SK-N-SH (cell line): ENCODE data around the gene HUNK. TPM values are rescaled to one million over a fixed set of nuclear protein-coding genes. Genes with fewer than 3 reads are reported as not detected.
"Not testable (repeated sequence)": the region's sequence is repeated elsewhere in the genome, so short reads cannot be mapped to it uniquely, and the experiment has no call there.

Experiments
- CTCF ChIA-PET: fragments of 300-600, 350-600 bp; formaldehyde crosslinking; extraction: SDS; loops from one replicate; lab custom pipeline; 2021; lab: Yijun Ruan, JAX
- POLR2A ChIA-PET: fragments of 350-600 bp; sonication (Branson Sonifier 250); formaldehyde crosslinking; extraction: SDS; loops from one replicate; lab custom pipeline; 2020; ENCODE audit warnings: antibody characterized with exemption, inconsistent platforms; lab: Yijun Ruan, JAX
- DNase-seq: peaks from one replicate; pipeline ENCODE4 v3.0.0; 2012
- H2AFZ ChIP-seq: fragments of 200-600 bp; sonication (generic); 2 replicates; pipeline ENCODE4 v1.8.1; 2016; ENCODE audit warnings: antibody characterized with exemption, mild to moderate bottlenecking, low read depth
- H3F3A ChIP-seq: fragments of 200-600 bp; sonication (generic); replicated peaks from 2 replicates; pipeline ENCODE3; 2016; ENCODE audit warnings: antibody characterized with exemption, mild to moderate bottlenecking; ENCODE audit not compliant: insufficient read depth
- H3K27ac ChIP-seq, 2 experiments: fragments of 200-500 bp in 1 of 2; fragments of 200-600 bp in 1 of 2; sonication (Bioruptor generic) in 1 of 2; sonication (generic), shearing (Covaris generic) in 1 of 2; 2 replicates each; pipeline versions ENCODE4 v1.5.1 to v1.6.1; 2014 to 2016; ENCODE audit warnings: low read depth in 2 of 2, inconsistent platforms in 1 of 2, low read length in 1 of 2, mild to moderate bottlenecking in 1 of 2, mixed read lengths in 1 of 2
- H3K27me3 ChIP-seq: fragments of 200-600 bp; sonication (generic), shearing (Covaris generic); 2 replicates; pipeline ENCODE4 v1.6.1; 2016; ENCODE audit warnings: mixed run types; ENCODE audit not compliant: insufficient read depth
- H3K36me3 ChIP-seq, 2 experiments: fragments of 200-500 bp in 1 of 2; fragments of 200-600 bp in 1 of 2; sonication (Bioruptor generic) in 1 of 2; sonication (generic) in 1 of 2; replicated peaks in 1 of 2; 2 replicates each; pipeline versions ENCODE3 to v1.5.1; 2014 to 2016; ENCODE audit warnings: low read length in 1 of 2, mild to moderate bottlenecking in 1 of 2; ENCODE audit not compliant: insufficient read depth in 2 of 2, control insufficient read depth in 1 of 2
- H3K4me1 ChIP-seq, 2 experiments: fragments of 200-500 bp in 1 of 2; fragments of 200-600 bp in 1 of 2; sonication (Bioruptor generic) in 1 of 2; sonication (generic), shearing (Covaris generic) in 1 of 2; 2 replicates each; pipeline versions ENCODE4 v1.5.1 to v1.6.1; 2014 to 2016; ENCODE audit warnings: low read depth in 1 of 2, low read length in 1 of 2, mixed run types in 1 of 2; ENCODE audit not compliant: insufficient read depth in 2 of 2, control insufficient read depth in 1 of 2
- H3K4me2 ChIP-seq: fragments of 200-600 bp; sonication (generic), shearing (Covaris generic); 2 replicates; pipeline ENCODE4 v1.6.1; 2017; ENCODE audit warnings: mixed run types
- H3K4me3 ChIP-seq, 2 experiments: fragments of 200-500 bp in 1 of 2; fragments of 200-600 bp in 1 of 2; sonication (Bioruptor generic) in 1 of 2; sonication (generic), shearing (Covaris generic) in 1 of 2; 2 replicates each; pipeline versions ENCODE4 v1.5.1 to v1.8.1; 2014 to 2016; ENCODE audit warnings: low read depth in 2 of 2, inconsistent platforms in 1 of 2, low read length in 1 of 2, mild to moderate bottlenecking in 1 of 2, mixed read lengths in 1 of 2, moderate library complexity in 1 of 2
- H3K79me2 ChIP-seq: fragments of 200-600 bp; sonication (generic); 2 replicates; pipeline ENCODE4 v1.8.1; 2017; ENCODE audit warnings: mild to moderate bottlenecking; ENCODE audit not compliant: insufficient read depth
- H3K9ac ChIP-seq: fragments of 200-600 bp; sonication (generic); 2 replicates; pipeline ENCODE4 v1.6.1; 2017; ENCODE audit warnings: mixed run types
- H3K9me2 ChIP-seq: fragments of 200-600 bp; sonication (generic); 2 replicates; pipeline ENCODE4 v1.6.1; 2017; ENCODE audit warnings: mixed run types
- H3K9me3 ChIP-seq: fragments of 200-600 bp; sonication (generic); 2 replicates; pipeline ENCODE4 v1.6.1; 2017; ENCODE audit warnings: mixed run types, mild to moderate bottlenecking, moderate library complexity
- H4K20me1 ChIP-seq: fragments of 200-600 bp; sonication (generic); 2 replicates; pipeline ENCODE4 v1.6.1; 2017; ENCODE audit warnings: mild to moderate bottlenecking, mixed run types; ENCODE audit not compliant: insufficient read depth
- ELF1 ChIP-seq: IDR thresholded peaks from 2 replicates; pipeline ENCODE4 v1.4.0; 2012
- FOSL2 ChIP-seq: IDR thresholded peaks from 2 replicates; pipeline ENCODE4 v1.4.0; 2012; ENCODE audit warnings: low read depth, mild to moderate bottlenecking, moderate library complexity, borderline replicate concordance
- GABPA ChIP-seq: IDR thresholded peaks from 2 replicates; pipeline ENCODE4 v1.4.0; 2012; ENCODE audit warnings: low read depth, mild to moderate bottlenecking
- MXI1 ChIP-seq: IDR thresholded peaks from 2 replicates; pipeline ENCODE4 v1.6.1; 2012; ENCODE audit warnings: mild to moderate bottlenecking, low read depth, low read length, improper control_type of control experiment
- NRF1 ChIP-seq: IDR thresholded peaks from 2 replicates; pipeline ENCODE4 v1.6.1; 2012; ENCODE audit warnings: low read depth, mild to moderate bottlenecking, low read length
- POLR2AphosphoS5 ChIP-seq: IDR thresholded peaks from 2 replicates; pipeline ENCODE4 v1.6.1; 2012; ENCODE audit warnings: low read depth, low read length
- TAF1 ChIP-seq: IDR thresholded peaks from 2 replicates; pipeline ENCODE4 v1.6.1; 2012; ENCODE audit warnings: low read depth, mild to moderate bottlenecking, low read length, moderate library complexity, borderline replicate concordance
- TCF12 ChIP-seq: IDR thresholded peaks from 2 replicates; pipeline ENCODE4 v1.4.0; 2012
- YY1 ChIP-seq: IDR thresholded peaks from 2 replicates; pipeline ENCODE4 v1.4.0; 2012; ENCODE audit warnings: low read depth, mild to moderate bottlenecking
- WGBS: methylation state at CpG from one replicate; pipeline ENCODE4 v1.1.6; 2017; ENCODE audit warnings: low lambda C conversion rate; 5-methylcytosine and 5-hydroxymethylcytosine counted together
- polyA plus RNA-seq, 3 experiments: library from polyadenylated mRNA; depleted of rRNA; stranded (reverse); fragments of >200 nt; gene quantifications; 2 replicates each; pipeline ENCODE4 v1.2.3, GENCODE V29; 2012

HUNK gene
- polyA plus RNA-seq, 1 of the 3 experiments (the other 2 are of a cell fraction): 0.31 TPM

- Histone ChIP-seq H3K36me3 (no peaks in the 10 kb centered on the region), H3K4me1 (peaks cover 8 to 9% of the 10 kb centered on the region in 2 experiments; a peak in 1 of 4 replicates)
- TF ChIP-seq FOSL2 (peak; percentile 42; the same call in 1 of the 2 replicates), TCF12 (no peak; the same call in none of the 2 replicates)
- TF ChIP-seq, all 33 proteins: peak for 1
- Histone ChIP-seq H3K4me3 (no peak overlapping the region), H3K9me2 (no peaks in the 10 kb centered on the region), H3K9ac (peak overlapping the region; percentile 28; the same call in 1 of the 2 replicates), H3K27me3 (no peaks in the 10 kb centered on the region), H2AFZ (peak overlapping the region; percentile 32), H3K4me2 (peak overlapping the region; percentile 49), H3F3A (peaks cover 13% of the 10 kb centered on the region), H3K79me2 (no peaks in the 10 kb centered on the region), H3K27ac (peak overlapping the region in 1 of 2 experiments; percentile 77; a peak in 2 of 4 replicates), H3K9me3 (no peaks in the 10 kb centered on the region), H4K20me1 (no peaks in the 10 kb centered on the region)
- no peak for DNase-seq
- 10% methylated on average over 4 of the region's 4 CpGs for WGBS
- ChIA-PET POLR2A (no interaction called here), CTCF (interaction anchor here (1.1 to 3.3 kb wide), 3 partner anchors 11 to 131 kb away, joined by 3 to 13 read pairs (median 3); no protein-coding TSS in a partner anchor)
Observed at GRCh38 chr21:31945546-31945945, 72.7 kb downstream of the HUNK start.

- CTCF ChIA-PET: interaction anchor here (1.4 to 3.3 kb wide), 2 partner anchors 72 to 130 kb away, joined by 3 to 13 read pairs; no protein-coding TSS in a partner anchor
- H3K27ac ChIP-seq: peak overlapping the region in 1 of 2 experiments; percentile 77; a peak in 2 of 4 replicates
- H3K9ac ChIP-seq: peak overlapping the region; percentile 28; the same call in 1 of the 2 replicates
Observed at GRCh38 chr21:31946231-31946630, 73.4 kb downstream of the HUNK start.

GRCh38 chr21:31946876-31947550, 74.2 kb downstream of the HUNK start:
- not testable (repeated sequence) for H3K4me1 ChIP-seq, H3K27me3 ChIP-seq, H3K9me3 ChIP-seq, H3K9me2 ChIP-seq, H4K20me1 ChIP-seq, H3K36me3 ChIP-seq, H3K79me2 ChIP-seq
- H2AFZ ChIP-seq: peak overlapping the region; percentile 94
- peak overlapping the region; percentile 64 for H3K9ac ChIP-seq
- peak; percentile 73 for DNase-seq
- H3K27ac ChIP-seq: peak overlapping the region; percentile 76 to 77; a peak in 3 of 4 replicates
- TF ChIP-seq POLR2AphosphoS5: peak; percentile 58
- peak; percentile 31; the same call in 1 of the 2 replicates for TF ChIP-seq TAF1
- peak; percentile 90 for TF ChIP-seq NRF1
- TF ChIP-seq YY1: peak; percentile 54; the same call in 1 of the 2 replicates
- H3F3A ChIP-seq: peaks cover 13% of the 10 kb centered on the region
- ChIA-PET CTCF (interaction anchor here (3.3 kb wide), 1 partner anchor 73 kb away, joined by 13 read pairs; no protein-coding TSS in a partner anchor), POLR2A (interaction anchor here (0.7 kb wide), 1 partner anchor 335 kb away, joined by 3 read pairs; no protein-coding TSS in a partner anchor)
- H3K4me3 ChIP-seq: peak overlapping the region; percentile 48 to 60
- 61% methylated on average over 25 of the region's 32 CpGs for WGBS
- H3K4me2 ChIP-seq: peak overlapping the region; percentile 75; the same call in 1 of the 2 replicates

More at GRCh38 chr21:31946231-31946630, 73.4 kb downstream of the HUNK start:
- H3K4me3 ChIP-seq: no peak overlapping the region
- DNase-seq: no peak
- POLR2A ChIA-PET: no interaction called here
- WGBS: 86% methylated on average over 7 of the region's 7 CpGs
- H3K36me3 ChIP-seq: no peaks in the 10 kb centered on the region
- no peaks in the 10 kb centered on the region for H3K9me3 ChIP-seq
- H3F3A ChIP-seq: peaks cover 13% of the 10 kb centered on the region
- H3K4me2 ChIP-seq: peak overlapping the region; percentile 49; the same call in 1 of the 2 replicates
- TF ChIP-seq FOSL2 (no peak), MXI1 (no peak), ELF1 (no peak), YY1 (no peak), GABPA (no peak)
- H4K20me1 ChIP-seq: no peaks in the 10 kb centered on the region
- no peak overlapping the region for H2AFZ ChIP-seq
- H3K27me3 ChIP-seq: no peaks in the 10 kb centered on the region
- H3K79me2 ChIP-seq: no peaks in the 10 kb centered on the region
- H3K4me1 ChIP-seq: peaks cover 8 to 9% of the 10 kb centered on the region in 2 experiments; a peak in 1 of 4 replicates
- no peaks in the 10 kb centered on the region for H3K9me2 ChIP-seq
